ENCODE results near the gene STX17.

GRCh38 chr9:99867968-99868367, 38.5 kb upstream of the STX17 start:
- TF ChIP-seq EZH2 (IDR thresholded peaks at IDR 0.05; ENCODE audit: insufficient read depth, poor library complexity, severe bottlenecking), result no peak
- no peak for TF ChIP-seq EZH2phosphoT487 (IDR thresholded peaks at IDR 0.05; ENCODE audit: insufficient read depth, low read depth)
